GM21723 (cell line): ENCODE results near the gene GABARAP.

Experiments
- ATAC-seq: cut with Tn5 transposase; IDR thresholded peaks from one replicate; pipeline ENCODE4 v1.9.1; 2021; ENCODE audit warnings: mild to moderate bottlenecking, moderate library complexity; ENCODE audit not compliant: unreplicated experiment

GABARAP gene

GRCh38 chr17:7241783-7242716, at the start of gene GABARAP:
Gene GABARAP (minus strand): TSS chr17:7242449. CDS start chr17:7242330, 119 bp downstream.
- ATAC-seq: no peak

- no peak for ATAC-seq
Measured at GRCh38 chr17:7290685-7291084, 48.4 kb upstream of the GABARAP start.

- ATAC-seq: no peak
Measured at GRCh38 chr17:7290166-7290565, 47.9 kb upstream of the GABARAP start.

- no peak for ATAC-seq
Measured at GRCh38 chr17:7289256-7290032, 47.2 kb upstream of the GABARAP start.

- ATAC-seq: no peak
Measured at GRCh38 chr17:7285679-7286078, 43.4 kb upstream of the GABARAP start.

GRCh38 chr17:7284911-7285310, 42.7 kb upstream of the GABARAP start:
- no peak for ATAC-seq

- no peak for ATAC-seq
Measured at GRCh38 chr17:7283471-7284216, 41.4 kb upstream of the GABARAP start.

GRCh38 chr17:7282752-7283321, 40.6 kb upstream of the GABARAP start:
- no peak for ATAC-seq

GRCh38 chr17:7281953-7282751, 39.9 kb upstream of the GABARAP start:
- ATAC-seq: no peak

GRCh38 chr17:7281074-7281952, 39.1 kb upstream of the GABARAP start, which contains the start of gene SLC2A4:
Gene SLC2A4 (plus strand): TSS chr17:7281718. CDS start chr17:7281935, 217 bp downstream.
- ATAC-seq: peak; percentile 63

GRCh38 chr17:7280519-7281073, 38.3 kb upstream of the GABARAP start:
- peak; percentile 57 for ATAC-seq

GRCh38 chr17:7279448-7279847, 37.2 kb upstream of the GABARAP start:
- no peak for ATAC-seq

GRCh38 chr17:7266784-7267183, 24.5 kb upstream of the GABARAP start:
- no peak for ATAC-seq

GRCh38 chr17:7263801-7264078, 21.5 kb upstream of the GABARAP start:
- no peak for ATAC-seq

- no peak for ATAC-seq
Measured at GRCh38 chr17:7262935-7263800, 20.9 kb upstream of the GABARAP start.

GRCh38 chr17:7262192-7262934, 20.1 kb upstream of the GABARAP start, which contains the start of gene CLDN7:
Gene CLDN7 (minus strand): TSS chr17:7262478. CDS start chr17:7262043, 435 bp downstream.
- ATAC-seq: no peak
